GM12878 (cell line): ENCODE data around the gene HSPA1B. TPM values are rescaled to one million over a fixed set of nuclear protein-coding genes. Genes with fewer than 3 reads are reported as not detected.

Experiments used
- ATF3 ChIP-seq: IDR thresholded peaks from 2 replicates; pipeline ENCODE4 v1.6.1; 2011; ENCODE audit warnings: low read depth, mild to moderate bottlenecking, low read length, moderate library complexity, borderline replicate concordance; ENCODE audit errors: extremely low read depth
- BCL11A ChIP-seq: IDR thresholded peaks from 2 replicates; pipeline ENCODE4 v1.6.1; 2011; ENCODE audit warnings: low read depth, low read length
- CBFB ChIP-seq: IDR thresholded peaks from 2 replicates; pipeline ENCODE4 v1.6.1; 2016; ENCODE audit warnings: antibody characterized with exemption, low read depth
- CBX5 ChIP-seq: sonication (generic); IDR thresholded peaks from 2 replicates; pipeline ENCODE4 v1.6.1; 2016; ENCODE audit warnings: low read depth, moderate library complexity, mild to moderate bottlenecking, inconsistent platforms
- CHD4 ChIP-seq: fragments of 200-600 bp; sonication (generic); IDR thresholded peaks from 2 replicates; pipeline ENCODE4 v1.6.1; 2016; ENCODE audit warnings: mild to moderate bottlenecking
- CUX1 ChIP-seq: IDR thresholded peaks from 2 replicates; pipeline ENCODE4 v1.6.1; 2012; ENCODE audit warnings: improper control_type of control experiment, low read depth, low read length; ENCODE audit not compliant: insufficient replicate concordance
- EP300 ChIP-seq, 2 experiments: fragments of 150-350 bp in 1 of 2; IDR thresholded peaks; 2 replicates each; pipeline ENCODE4 v1.6.1; 2011 to 2012; ENCODE audit warnings: low read depth in 2 of 2, low read length in 2 of 2, borderline replicate concordance in 1 of 2, improper control_type of control experiment in 1 of 2, inconsistent platforms in 1 of 2; ENCODE audit not compliant: control insufficient read depth in 1 of 2
- FOS ChIP-seq: IDR thresholded peaks from 3 replicates; pipeline ENCODE4 v1.6.1; 2011; ENCODE audit warnings: borderline replicate concordance; ENCODE audit not compliant: insufficient read length; ENCODE audit errors: extremely low read depth
- IKZF1 ChIP-seq: fragments of 450-650 bp; conservative IDR thresholded peaks from 2 replicates; pipeline ENCODE4 v1.6.1; 2017; ENCODE audit warnings: antibody characterized with exemption, mild to moderate bottlenecking
- IKZF2 ChIP-seq, 2 experiments: fragments of 450-650 bp; IDR thresholded peaks; 2 replicates each; pipeline ENCODE4 v1.6.1; 2017; ENCODE audit warnings: mild to moderate bottlenecking in 2 of 2, moderate library complexity in 2 of 2
- LARP7 ChIP-seq: fragments of 450-650 bp; IDR thresholded peaks from 2 replicates; pipeline ENCODE4 v1.6.1; 2017; ENCODE audit warnings: mild to moderate bottlenecking
- MTA2 ChIP-seq: fragments of 450-650 bp; IDR thresholded peaks from 2 replicates; pipeline ENCODE4 v1.6.1; 2016; ENCODE audit warnings: low read depth, mild to moderate bottlenecking, moderate library complexity
- NFIC ChIP-seq: IDR thresholded peaks from 2 replicates; pipeline ENCODE4 v1.6.1; 2012; ENCODE audit warnings: low read depth, mild to moderate bottlenecking, inconsistent platforms, low read length, moderate library complexity
- NKRF ChIP-seq: fragments of 450-650 bp; conservative IDR thresholded peaks from 2 replicates; pipeline ENCODE4 v1.6.1; 2017; ENCODE audit warnings: mild to moderate bottlenecking, moderate library complexity
- PBX3 ChIP-seq: IDR thresholded peaks from 2 replicates; pipeline ENCODE4 v1.6.1; 2011; ENCODE audit warnings: mild to moderate bottlenecking, low read depth, low read length, moderate library complexity; ENCODE audit not compliant: insufficient replicate concordance
- POLR2A ChIP-seq: IDR thresholded peaks from 2 replicates; pipeline ENCODE4 v1.6.1; 2011; ENCODE audit warnings: low read depth, mild to moderate bottlenecking, low read length
- SIX5 ChIP-seq: IDR thresholded peaks from 2 replicates; pipeline ENCODE4 v1.6.1; 2011; ENCODE audit warnings: mild to moderate bottlenecking, low read depth, low read length, moderate library complexity; ENCODE audit not compliant: severe bottlenecking
- SREBF2 ChIP-seq: IDR thresholded peaks from 2 replicates; pipeline ENCODE4 v1.6.1; 2012; ENCODE audit warnings: mild to moderate bottlenecking, low read length
- TCF12 ChIP-seq: IDR thresholded peaks from 2 replicates; pipeline ENCODE4 v1.6.1; 2011; ENCODE audit warnings: low read depth, mild to moderate bottlenecking, low read length
- TCF3 ChIP-seq: IDR thresholded peaks from 2 replicates; pipeline ENCODE4 v1.6.1; 2012; ENCODE audit warnings: low read depth, mild to moderate bottlenecking, low read length, borderline replicate concordance; ENCODE audit not compliant: insufficient read depth
- ZNF217 ChIP-seq: fragments of 450-650 bp; IDR thresholded peaks from 2 replicates; pipeline ENCODE4 v1.6.1; 2017; ENCODE audit warnings: antibody characterized with exemption, mild to moderate bottlenecking
- ZZZ3 ChIP-seq: IDR thresholded peaks from 2 replicates; pipeline ENCODE4 v1.6.1; 2011; ENCODE audit warnings: low read depth; ENCODE audit not compliant: control insufficient read depth, insufficient read length
- polyA plus RNA-seq, 11 experiments: library from polyadenylated mRNA; depleted of rRNA in 4 of 11; unstranded in 6 of 11; stranded (reverse) in 5 of 11; fragments of >200 nt; fragmentation: Nextera tagmentation in 4 of 11; fragmentation: Illumina TruSeq in 1 of 11; extraction: Ambion mirVana in 4 of 11; extraction: Trizol in 1 of 11; gene quantifications; 1 replicate in 1 of 11; 2 replicates in 10 of 11; pipeline versions ENCODE4 v1.2.1 to v1.2.3, GENCODE V29; 2011 to 2016; ENCODE audit warnings: inconsistent platforms in 2 of 11, missing spikeins in 2 of 11, low read depth in 1 of 11
- total RNA-seq, 4 experiments: library from RNA; depleted of rRNA in 3 of 4; stranded (reverse); fragments of >200 nt in 3 of 4; fragmentation: Illumina TruSeq in 1 of 4; extraction: Trizol in 1 of 4; gene quantifications; 2 replicates each; pipeline versions ENCODE4 v1.2.1 to v1.2.3, GENCODE V29; 2013 to 2021

The HSPA1B gene
- total and polyA plus RNA-seq, 10 of the 15 experiments (the other 5 are each of a cell fraction or from before 2014, with no cell fraction given): 0.11 to 40.5 (median 12.8) TPM

- TF ChIP-seq CBFB (0 out of 2 replicates have a peak, but pooled peaks have one; percentile 46), BCL11A (no peak), FOS (no peak), ZZZ3 (no peak), POLR2A (peak; percentile 95), EP300 (IDR thresholded peaks at IDR 0.05; ENCODE audit: borderline replicate concordance in 1 of 2, control insufficient read depth in 1 of 2, low read depth in 2 of 2, low read length in 2 of 2) (peak in 1 of 2 experiments; percentile 86; a peak in 2 of 4 replicates), MTA2 (no peak), NFIC (no peak), TCF12 (peak; percentile 88; the same call in 1 of the 2 replicates), TCF3 (0 out of 2 replicates have a peak, but pooled peaks have one; percentile 53), CBX5 (no peak), IKZF2 (IDR thresholded peaks at IDR 0.05) (peak; percentile 92), NKRF (peak; percentile 70; the same call in 1 of the 2 replicates), PBX3 (peak; percentile 92), LARP7 (peak; percentile 66; the same call in 1 of the 2 replicates), CHD4 (no peak), SREBF2 (no peak), ZNF217 (no peak), IKZF1 (peak; percentile 90), SIX5 (no peak), CUX1 (no peak), ATF3 (no peak)
Observed at GRCh38 chr6:31827286-31828079, at the start of gene HSPA1B (continued).
